Spinal cord (tissue), 10 donors: ENCODE measurements around the gene GMPR. TPM values are rescaled to one million over a fixed set of nuclear protein-coding genes. Genes with fewer than 3 reads are reported as not detected.

ENCODE experiments used
- DNase-seq, 6 donors: peaks; one replicate each; pipeline versions ENCODE4 v3.0.0 to v3.0.0-alpha.2; 2013 to 2015; ENCODE audit warnings: low spot score in 6 of 6, low read depth in 4 of 6
- H3K27ac ChIP-seq: one replicate; pipeline ENCODE4 v1.5.1; 2013; ENCODE audit warnings: low read depth, low read length, control low read depth
- H3K27me3 ChIP-seq: one replicate; pipeline ENCODE4 v1.6.1; 2013; ENCODE audit warnings: low read length; ENCODE audit not compliant: control insufficient read depth, insufficient read depth
- H3K36me3 ChIP-seq: one replicate; pipeline ENCODE4 v1.6.1; 2013; ENCODE audit warnings: low read length; ENCODE audit not compliant: control insufficient read depth, insufficient read depth
- H3K4me1 ChIP-seq: one replicate; pipeline ENCODE4 v1.6.1; 2013; ENCODE audit warnings: low read length; ENCODE audit not compliant: control insufficient read depth, insufficient read depth
- H3K4me3 ChIP-seq: one replicate; pipeline ENCODE4 v1.5.1; 2013; ENCODE audit warnings: low read depth, low read length, control low read depth
- H3K9me3 ChIP-seq: one replicate; pipeline ENCODE4 v1.6.1; 2013; ENCODE audit warnings: low read length; ENCODE audit not compliant: control insufficient read depth, insufficient read depth
- WGBS: methylation state at CpG from one replicate; pipeline ENCODE4 v1.1.5; 2013; ENCODE audit warnings: missing lambda C conversion rate; ENCODE audit not compliant: insufficient coverage; 5-methylcytosine and 5-hydroxymethylcytosine counted together
- polyA plus RNA-seq, 2 donors: library from polyadenylated mRNA; unstranded; fragments of 120-200 nt; gene quantifications; one replicate each; pipeline ENCODE4 v1.2.1, GENCODE V29; 2013; ENCODE audit not compliant: insufficient read length in 2 of 2
- total RNA-seq, 2 donors: library from RNA; depleted of rRNA in 1 of 2; stranded (reverse); fragments of 120-200 nt in 1 of 2; fragments of >200 nt in 1 of 2; gene quantifications; one replicate each; pipeline versions ENCODE4 v1.2.3 to v1.2.4, GENCODE V29; 2013 to 2014
- donor health status: healthy.

Gene GMPR
- total and polyA plus RNA-seq, 4 donors: 16.7 to 39.4 (median 35.5) TPM

GRCh38 chr6:16230953-16231352 is 7.4 kb upstream of the GMPR start:
- no peaks in the 10 kb centered on the region for H3K9me3 ChIP-seq
- peaks cover 14% of the 10 kb centered on the region for H3K4me1 ChIP-seq
- H3K36me3 ChIP-seq: no peaks in the 10 kb centered on the region
- H3K4me3 ChIP-seq: no peak overlapping the region
- H3K27ac ChIP-seq: no peak overlapping the region
- DNase-seq: no peak
- H3K27me3 ChIP-seq: peaks cover 25% of the 10 kb centered on the region
- 75% methylated on average over 8 of the region's 9 CpGs for WGBS

GRCh38 chr6:16232086-16232485 is 6.3 kb upstream of the GMPR start:
- Histone ChIP-seq H3K27me3 (peaks cover 25% of the 10 kb centered on the region), H3K4me1 (peaks cover 14% of the 10 kb centered on the region), H3K27ac (no peak overlapping the region), H3K4me3 (no peak overlapping the region), H3K9me3 (no peaks in the 10 kb centered on the region), H3K36me3 (no peaks in the 10 kb centered on the region)
- no peak for DNase-seq
- WGBS: no CpG with 5 or more reads among the region's 5 CpGs

GRCh38 chr6:16236009-16236501 is 2.3 kb upstream of the GMPR start:
- Histone ChIP-seq H3K27ac (no peak overlapping the region), H3K4me3 (no peak overlapping the region), H3K4me1 (peaks cover 29% of the 10 kb centered on the region), H3K27me3 (peaks cover 7% of the 10 kb centered on the region), H3K9me3 (no peaks in the 10 kb centered on the region), H3K36me3 (no peaks in the 10 kb centered on the region)
- 100% methylated on average over 1 of the region's 4 CpGs for WGBS
- DNase-seq: no peak

- H3K4me3 ChIP-seq: no peak overlapping the region
- peak in 1 of 6 donors; percentile 54 for DNase-seq
- H3K27ac ChIP-seq: no peak overlapping the region
- H3K9me3 ChIP-seq: no peaks in the 10 kb centered on the region
- WGBS: no CpG with 5 or more reads among the region's 3 CpGs
- peaks cover 7% of the 10 kb centered on the region for H3K27me3 ChIP-seq
- H3K36me3 ChIP-seq: no peaks in the 10 kb centered on the region
- peaks cover 29% of the 10 kb centered on the region for H3K4me1 ChIP-seq
Observed at GRCh38 chr6:16236631-16237199, 1.7 kb upstream of the GMPR start.

GRCh38 chr6:16237242-16237641 is 1.1 kb upstream of the GMPR start:
- Histone ChIP-seq H3K9me3 (no peaks in the 10 kb centered on the region), H3K27ac (no peak overlapping the region), H3K4me1 (peaks cover 29% of the 10 kb centered on the region), H3K27me3 (peaks cover 7% of the 10 kb centered on the region), H3K36me3 (no peaks in the 10 kb centered on the region), H3K4me3 (no peak overlapping the region)
- no peak for DNase-seq
- 90% methylated on average over 4 of the region's 7 CpGs for WGBS

- peaks cover 7% of the 10 kb centered on the region for H3K27me3 ChIP-seq
- H3K36me3 ChIP-seq: no peaks in the 10 kb centered on the region
- no peaks in the 10 kb centered on the region for H3K9me3 ChIP-seq
- WGBS: 9% methylated on average over 32 of the region's 34 CpGs
- H3K4me1 ChIP-seq: peaks cover 41% of the 10 kb centered on the region
- H3K27ac ChIP-seq: peak overlapping the region; percentile 80
- peak in 3 of 6 donors; percentile 59 to 79 (median 79) for DNase-seq
- H3K4me3 ChIP-seq: peak overlapping the region; percentile 55
Observed at GRCh38 chr6:16238963-16239797, 793 bp downstream of the GMPR start.

GRCh38 chr6:16239798-16240123 is 1.4 kb downstream of the GMPR start:
- Histone ChIP-seq H3K4me1 (peaks cover 45% of the 10 kb centered on the region), H3K4me3 (peak overlapping the region; percentile 55), H3K9me3 (no peaks in the 10 kb centered on the region), H3K27me3 (peaks cover 7% of the 10 kb centered on the region), H3K27ac (peak overlapping the region; percentile 80), H3K36me3 (no peaks in the 10 kb centered on the region)
- 24% methylated on average over 5 of the region's 5 CpGs for WGBS
- DNase-seq: no peak

GRCh38 chr6:16240589-16241320 is 2.4 kb downstream of the GMPR start:
- Histone ChIP-seq H3K4me1 (peaks cover 55% of the 10 kb centered on the region), H3K4me3 (no peak overlapping the region), H3K27ac (no peak overlapping the region), H3K27me3 (peaks cover 7% of the 10 kb centered on the region), H3K36me3 (no peaks in the 10 kb centered on the region), H3K9me3 (no peaks in the 10 kb centered on the region)
- DNase-seq: no peak
- WGBS: 68% methylated on average over 7 of the region's 12 CpGs

- 89% methylated on average over 2 of the region's 4 CpGs for WGBS
- no peak overlapping the region for H3K27ac ChIP-seq
- no peaks in the 10 kb centered on the region for H3K9me3 ChIP-seq
- H3K36me3 ChIP-seq: no peaks in the 10 kb centered on the region
- H3K27me3 ChIP-seq: peaks cover 7% of the 10 kb centered on the region
- no peak for DNase-seq
- H3K4me1 ChIP-seq: peaks cover 60% of the 10 kb centered on the region
- no peak overlapping the region for H3K4me3 ChIP-seq
Observed at GRCh38 chr6:16241321-16241689, 2.9 kb downstream of the GMPR start.
